Epithelial cell of proximal tubule (primary cell): Measurements from ENCODE around the gene SMAP1. TPM values are rescaled to one million over a fixed set of nuclear protein-coding genes. Genes with fewer than 3 reads are reported as not detected.

Source experiments
- DNase-seq: peaks from one replicate; pipeline ENCODE4 v3.0.0-alpha.2; 2011; ENCODE audit warnings: low read depth
- H3K4me3 ChIP-seq: 2 replicates; pipeline ENCODE4 v1.5.1; 2011; ENCODE audit warnings: low read depth, mild to moderate bottlenecking, low read length
- CTCF ChIP-seq: conservative IDR thresholded peaks from 2 replicates; pipeline ENCODE4 v1.5.1; 2012; ENCODE audit warnings: low read depth, mild to moderate bottlenecking, low read length
- total RNA-seq: library from RNA; depleted of rRNA; stranded (reverse); fragments of >200 nt; gene quantifications from 2 replicates; pipeline ENCODE4 v1.2.3, GENCODE V29; 2015

The SMAP1 gene
- total RNA-seq, 1 donor from 2014 or later = 24.7 TPM

GRCh38 chr6:70708448-70708847 is 40.8 kb downstream of the SMAP1 start:
- TF ChIP-seq CTCF = no peak
- DNase-seq = no peak
- H3K4me3 ChIP-seq = no peak overlapping the region

GRCh38 chr6:70709826-70710225 is 42.1 kb downstream of the SMAP1 start:
- DNase-seq = no peak
- no peak overlapping the region for H3K4me3 ChIP-seq
- no peak for TF ChIP-seq CTCF

- no peak overlapping the region for H3K4me3 ChIP-seq
- no peak for DNase-seq
- no peak for TF ChIP-seq CTCF
Measured at GRCh38 chr6:70714716-70715257, 47.1 kb downstream of the SMAP1 start.

GRCh38 chr6:70717038-70717801 is 49.5 kb downstream of the SMAP1 start:
- no peak for DNase-seq
- TF ChIP-seq CTCF = no peak
- no peak overlapping the region for H3K4me3 ChIP-seq

GRCh38 chr6:70724524-70724923 is 56.8 kb downstream of the SMAP1 start:
- no peak for DNase-seq
- TF ChIP-seq CTCF = no peak
- H3K4me3 ChIP-seq = no peak overlapping the region

- H3K4me3 ChIP-seq = no peak overlapping the region
Measured at GRCh38 chr6:70725817-70726415, 58.2 kb downstream of the SMAP1 start.

More at GRCh38 chr6:70725817-70726415, 58.2 kb downstream of the SMAP1 start:
- TF ChIP-seq CTCF = no peak
- no peak for DNase-seq
